Heart right ventricle (tissue), 16 donors: ENCODE results near the gene MIA2. TPM values are rescaled to one million over a fixed set of nuclear protein-coding genes. Genes with fewer than 3 reads are reported as not detected.
A peak's percentile ranks its signal among the peaks of the same experiment; 100 is the strongest.

Experiments used
- ATAC-seq, 8 donors: fragments of 200-7000 bp; cut with Tn5 transposase; one replicate each; pipeline ENCODE4 v1.9.1; 2020; ENCODE audit warnings: mild to moderate bottlenecking in 8 of 8, moderate library complexity in 8 of 8, moderate number of reproducible peaks in 1 of 8
- DNase-seq, 2 donors: peaks; one replicate each; pipeline ENCODE4 v3.0.0-alpha.2; 2020
- H3K27ac ChIP-seq, 10 donors: fragments of 200-600 bp; sonication (generic) in 2 of 10; one replicate each; pipeline versions ENCODE4 v1.5.0 to v1.8.0; 2020 to 2022; ENCODE audit warnings: mild to moderate bottlenecking in 3 of 10
- H3K27me3 ChIP-seq, 7 donors: fragments of 200-600 bp; one replicate each; pipeline ENCODE4 v1.8.0; 2021 to 2022; ENCODE audit warnings: mild to moderate bottlenecking in 2 of 7
- H3K36me3 ChIP-seq, 9 donors: fragments of 200-600 bp; sonication (generic) in 1 of 9; one replicate each; pipeline versions ENCODE4 v1.5.0 to v1.8.0; 2020 to 2022; ENCODE audit warnings: mild to moderate bottlenecking in 2 of 9
- H3K4me1 ChIP-seq, 9 donors: fragments of 200-600 bp; sonication (generic) in 1 of 9; one replicate each; pipeline versions ENCODE4 v1.5.0 to v1.8.0; 2020 to 2022; ENCODE audit warnings: mild to moderate bottlenecking in 4 of 9
- H3K4me3 ChIP-seq, 10 donors: fragments of 200-600 bp; sonication (generic) in 2 of 10; one replicate each; pipeline versions ENCODE4 v1.5.0 to v1.8.0; 2020 to 2022; ENCODE audit warnings: mild to moderate bottlenecking in 7 of 10, moderate library complexity in 2 of 10
- H3K9me3 ChIP-seq, 11 donors: fragments of 200-600 bp in 10 of 11; sonication (generic) in 2 of 11; one replicate each; pipeline versions ENCODE4 v1.5.0 to v1.8.0; 2013 to 2022; ENCODE audit warnings: mild to moderate bottlenecking in 2 of 11, control low read depth in 1 of 11, moderate library complexity in 1 of 11
- CTCF ChIP-seq, 9 donors: fragments of 200-600 bp; sonication (generic) in 2 of 9; IDR thresholded peaks; one replicate each; pipeline versions ENCODE4 v1.5.0 to v1.8.0; 2021 to 2022; ENCODE audit warnings: antibody characterized with exemption in 9 of 9, mild to moderate bottlenecking in 5 of 9, moderate library complexity in 1 of 9
- WGBS, 2 donors: extraction: QIAGEN DNeasy Blood & Tissue Kit; methylation state at CpG; one replicate each; pipeline ENCODE4 v1.1.7; 2013; ENCODE audit warnings: inconsistent platforms in 1 of 2; 5-methylcytosine and 5-hydroxymethylcytosine counted together
- intact Hi-C, 10 donors: fragments of 100-400 bp; cut with DNase I; formaldehyde crosslinking; loops; one replicate each; pipeline versions ENCODE4 v1.11.1 to v1.14.2; 2022
- polyA plus RNA-seq, 2 donors: library from polyadenylated mRNA; stranded (reverse); fragments of 200-250 nt; gene quantifications; one replicate each; pipeline ENCODE4 v1.2.3, GENCODE V29; 2013
- total RNA-seq, 10 donors: library from RNA; stranded (reverse); fragmentation: NEBNext Ultra II Directional in 3 of 10; extraction: Animal tissue kit (Norgen Biotek cat#: 25700) in 3 of 10; gene quantifications; one replicate each; pipeline versions ENCODE4 v1.2.1 to v1.2.4, GENCODE V29; 2021 to 2023
- donor health status: Arrhythmogenic right ventricular cardiomyopathy.
- donor health status: ischemic (EF 13 %, LVEDD 7.1; RV severe dilation, severe dysfunction).
- donor health status: healthy with polysubstance abuse.
- donor health status: DM: no; HTN: yes; CAD: no.
- donor health status: DM: no; HTN: no; CAD: no.
- donor health status: ischemic (EF 25% LVEDD 6.9; RV normal size, moderate dysfunction).
- donor health status: ischemic (EF 25% LVEDD 5.7; RV mildly dilated, moderate dysfunction).
- donor health status: healthy.
- donor health status: DM: yes; HTN: yes; CAD: no.
- donor health status: Ischemic cardiomyopathy.
- donor health status: ischemic (EF 35%, LVEDD 5.7; RV mildly dilated, moderate dysfunction).
- donor health status: nonischemic (EF 11% LVEDD 7.7; RV severe dilation, severe dysfunction).
- donor health status: DM: yes; HTN: yes; CAD: no.
- donor health status: PGD.
- donor health status: ischemic (EF 29% LVEDD 5.4; RV normal size, mild dysfunction).
- donor health status: nonischemic (EF 23%, LVEDD 6.1; RV moderate dilation, normal function).

Gene MIA2
- total and polyA plus RNA-seq, 12 donors = 8.0 to 34.6 (median 22.3) TPM

- no peaks in the 10 kb centered on the region for H3K36me3 ChIP-seq
- TF ChIP-seq CTCF (IDR thresholded peaks at IDR 0.05) = no peak
- peaks cover 0 to 15% (median 0%) of the 10 kb centered on the region in 11 donors for H3K9me3 ChIP-seq
- H3K27ac ChIP-seq = peak overlapping the region; percentile 89 to 100 (median 98)
- peaks cover 0 to 42% (median 28%) of the 10 kb centered on the region in 9 donors for H3K4me1 ChIP-seq
- no peaks in the 10 kb centered on the region for H3K27me3 ChIP-seq
- intact Hi-C loops = loop anchor here in 8 of 10 donors (2.0 to 10.0 kb wide), 9 partner anchors 90 to 167 kb away; partner anchors contain the start of genes PNN (in 5 of the 8), FBXO33 (in 4 of the 8), TRAPPC6B (in 3 of the 8) and GEMIN2 (in 2 of the 8)
- 0 to 1% methylated on average over 16 of the region's 16 CpGs for WGBS, 2 donors
- DNase-seq (no peak), ATAC-seq (no peak)
- peak overlapping the region; percentile 66 to 96 (median 88) for H3K4me3 ChIP-seq
Observed at GRCh38 chr14:39267608-39268005, 33.9 kb downstream of the MIA2 start.

- intact Hi-C loops = loop anchor here in 8 of 10 donors (5.0 to 10.0 kb wide), 7 partner anchors 91 to 166 kb away; partner anchors contain the start of genes FBXO33 (in 3 of the 8), TRAPPC6B (in 3 of the 8), GEMIN2 (in 2 of the 8) and PNN (in 2 of the 8)
- WGBS, 2 donors = 19 to 23% methylated on average over 2 of the region's 2 CpGs
- Histone ChIP-seq H3K36me3 (no peaks in the 10 kb centered on the region), H3K4me1 (peaks cover 0 to 42% (median 28%) of the 10 kb centered on the region in 9 donors), H3K27me3 (no peaks in the 10 kb centered on the region), H3K9me3 (peaks cover 0 to 21% (median 0%) of the 10 kb centered on the region in 11 donors), H3K4me3 (peak overlapping the region in 8 of 10 donors; percentile 75 to 94 (median 88)), H3K27ac (peak overlapping the region in 1 of 10 donors; percentile 100)
- no peak for ATAC-seq
- no peak for DNase-seq
- TF ChIP-seq CTCF (IDR thresholded peaks at IDR 0.05) = no peak
Observed at GRCh38 chr14:39268393-39268792, 34.7 kb downstream of the MIA2 start.

- no peaks in the 10 kb centered on the region for H3K27me3 ChIP-seq
- TF ChIP-seq CTCF (IDR thresholded peaks at IDR 0.05) = no peak
- no peak for ATAC-seq
- WGBS, 2 donors = 97 to 100% methylated on average over 1 of the region's 1 CpG
- peaks cover 0 to 35% (median 23%) of the 10 kb centered on the region in 9 donors for H3K4me1 ChIP-seq
- no peak overlapping the region for H3K4me3 ChIP-seq
- peaks cover 0 to 9% (median 0%) of the 10 kb centered on the region in 9 donors for H3K36me3 ChIP-seq
- intact Hi-C loops = loop anchor here in 1 of 10 donors (10.0 kb wide), 1 partner anchor 152 kb away; no protein-coding TSS in a partner anchor
- no peak for DNase-seq
- peaks cover 0 to 26% (median 0%) of the 10 kb centered on the region in 11 donors for H3K9me3 ChIP-seq
- no peak overlapping the region for H3K27ac ChIP-seq
Observed at GRCh38 chr14:39272918-39273317, 39.2 kb downstream of the MIA2 start.

- DNase-seq (no peak), ATAC-seq (no peak)
- Histone ChIP-seq H3K4me3 (no peak overlapping the region), H3K4me1 (peaks cover 0 to 16% (median 0%) of the 10 kb centered on the region in 9 donors), H3K9me3 (peaks cover 0 to 26% (median 0%) of the 10 kb centered on the region in 11 donors), H3K27ac (no peak overlapping the region), H3K27me3 (no peaks in the 10 kb centered on the region), H3K36me3 (peaks cover 0 to 34% (median 9%) of the 10 kb centered on the region in 9 donors)
- intact Hi-C loops = loop anchor here in 1 of 10 donors (10.0 kb wide), 1 partner anchor 149 kb away; no protein-coding TSS in a partner anchor
- WGBS, 2 donors = 92 to 94% methylated on average over 5 of the region's 5 CpGs
- TF ChIP-seq CTCF (IDR thresholded peaks at IDR 0.05) = no peak
Observed at GRCh38 chr14:39275395-39275794, 41.7 kb downstream of the MIA2 start.
